ENCODE measurements around the gene GPR45.
A peak's percentile ranks its signal among the peaks of the same experiment; 100 is the strongest.
"Not testable (repeated sequence)": the region's sequence is repeated elsewhere in the genome, so short reads cannot be mapped to it uniquely, and the experiment has no call there.

Gene GPR45, protein sequence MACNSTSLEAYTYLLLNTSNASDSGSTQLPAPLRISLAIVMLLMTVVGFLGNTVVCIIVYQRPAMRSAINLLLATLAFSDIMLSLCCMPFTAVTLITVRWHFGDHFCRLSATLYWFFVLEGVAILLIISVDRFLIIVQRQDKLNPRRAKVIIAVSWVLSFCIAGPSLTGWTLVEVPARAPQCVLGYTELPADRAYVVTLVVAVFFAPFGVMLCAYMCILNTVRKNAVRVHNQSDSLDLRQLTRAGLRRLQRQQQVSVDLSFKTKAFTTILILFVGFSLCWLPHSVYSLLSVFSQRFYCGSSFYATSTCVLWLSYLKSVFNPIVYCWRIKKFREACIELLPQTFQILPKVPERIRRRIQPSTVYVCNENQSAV

DNA sequence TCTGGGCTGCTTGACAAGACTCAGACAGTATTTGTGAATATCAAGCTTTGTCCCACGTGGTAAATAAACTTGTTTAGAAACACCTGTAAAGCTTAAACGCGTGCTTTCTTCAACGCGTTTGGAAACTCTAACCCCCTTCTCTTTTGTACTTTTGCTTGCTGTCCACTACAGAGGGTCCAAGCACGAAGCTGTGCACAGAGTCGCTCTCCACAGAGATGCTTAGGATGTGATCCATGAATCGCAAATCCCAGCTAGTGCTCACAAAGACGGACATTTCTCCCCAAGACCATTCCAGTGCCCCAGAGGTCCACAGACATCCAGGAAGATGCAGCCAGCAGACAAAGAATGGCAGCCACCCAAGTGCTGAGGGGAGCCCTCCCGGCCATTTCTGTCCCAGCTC lies at the start of gene GPR45:
GPR45 (plus strand) TSS at position 301 of the 400 bp plus-strand sequence. CDS start 116 bp downstream, outside the sequence.
- no peak for DNase-seq

DNA sequence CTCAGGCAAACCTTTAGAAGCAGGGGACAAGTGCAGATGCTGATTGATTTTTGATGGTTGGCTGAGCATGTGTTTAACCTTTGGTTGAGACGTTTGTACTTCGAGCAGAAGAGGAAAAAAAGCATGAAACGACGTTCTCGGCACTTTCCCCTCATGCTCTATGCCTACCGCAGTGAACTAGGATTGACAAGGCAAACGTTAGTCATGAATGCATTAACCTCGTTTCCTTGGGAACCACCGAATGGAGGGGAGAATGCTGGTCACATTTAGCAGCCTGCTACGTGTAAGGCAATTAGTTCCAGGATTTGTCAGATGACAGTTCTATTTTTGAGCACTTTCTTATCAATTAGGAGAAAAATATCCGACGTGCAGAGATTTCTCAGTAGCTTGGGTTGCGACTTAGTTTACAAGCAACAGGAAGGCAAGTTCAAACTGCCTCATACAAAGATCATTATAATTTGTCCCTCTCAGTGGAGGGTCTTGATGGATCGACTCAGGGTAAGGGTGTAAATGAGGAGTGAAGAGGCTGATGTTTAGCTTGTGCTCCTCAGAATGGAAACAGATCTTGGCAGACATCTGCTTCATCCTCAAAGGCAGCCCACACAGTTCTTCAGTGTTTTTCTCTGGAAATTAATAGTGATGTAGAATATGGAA lies 47.4 kb upstream of the GPR45 start:
- peak in 3 of 56 donors; percentile 2 to 38 (median 13) for DNase-seq

DNA sequence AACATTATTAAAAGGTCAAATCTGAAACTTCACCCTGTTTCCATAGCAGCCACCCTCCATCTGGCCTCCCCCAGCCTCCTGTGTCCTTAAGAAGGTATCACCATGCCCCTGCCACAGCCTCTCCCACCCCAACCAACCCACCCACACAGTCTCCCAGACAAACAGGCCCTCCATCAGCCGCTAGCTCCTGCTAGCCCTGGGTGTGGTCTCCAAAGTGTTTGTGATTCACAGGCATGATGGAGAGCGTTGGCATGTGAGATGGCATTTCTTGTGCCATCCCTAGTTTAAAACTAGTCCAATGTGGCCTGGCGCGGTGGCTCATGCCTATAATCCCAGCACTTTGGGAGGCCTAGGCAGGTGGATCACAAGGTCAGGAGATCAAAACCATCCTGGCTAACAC lies 44.9 kb upstream of the GPR45 start:
- DNase-seq = no peak

DNA sequence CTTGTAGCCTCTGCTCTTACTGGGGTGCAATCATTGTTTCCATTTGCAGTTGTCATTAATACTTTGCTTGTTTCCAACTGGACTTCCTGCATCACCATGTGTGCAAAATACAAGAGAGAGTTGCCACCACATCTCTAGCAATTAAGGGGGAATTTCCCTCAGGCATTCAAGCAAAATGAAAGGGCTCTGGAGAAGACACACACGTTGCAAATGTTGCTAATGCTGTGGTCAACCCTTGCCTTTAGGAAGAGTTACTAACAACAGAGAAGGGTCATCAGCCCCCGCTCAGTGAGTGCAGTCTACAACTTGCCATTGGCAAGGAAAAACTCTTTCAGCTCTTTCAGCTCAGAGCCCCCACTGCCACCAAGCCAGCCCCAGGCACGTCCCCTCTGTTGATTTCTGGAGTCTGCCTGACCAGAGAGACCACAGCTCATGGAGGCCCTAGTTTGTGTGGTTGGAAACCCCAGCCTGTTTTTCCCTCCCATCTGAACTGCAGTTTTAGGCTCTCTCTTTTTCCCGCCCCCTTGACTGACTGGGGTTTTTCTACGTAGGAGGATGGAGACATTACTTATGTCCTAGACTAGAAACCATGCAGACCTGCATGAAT lies 25.9 kb upstream of the GPR45 start:
- DNase-seq = no peak

DNA sequence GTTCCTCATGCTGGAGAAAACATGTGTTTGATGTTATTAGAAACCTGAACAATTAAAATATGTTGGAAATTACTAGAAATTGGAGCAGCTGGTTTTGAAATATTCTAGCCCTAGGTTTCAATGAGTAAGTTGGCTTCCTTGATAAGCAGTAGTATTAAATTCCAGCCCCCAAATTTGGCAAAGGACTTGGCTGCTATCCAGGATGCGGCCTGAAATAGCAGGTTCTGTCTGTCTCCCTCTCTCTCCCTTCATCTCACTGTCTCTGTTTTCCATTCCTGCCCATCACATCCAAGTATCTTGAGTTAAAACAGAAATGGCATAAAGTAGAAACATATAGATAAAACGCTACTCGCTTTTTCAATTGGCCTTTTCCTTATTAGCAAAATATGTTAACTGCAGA lies 20.9 kb upstream of the GPR45 start:
- DNase-seq = peak in 3 of 56 donors; percentile 5 to 18 (median 12)

DNA sequence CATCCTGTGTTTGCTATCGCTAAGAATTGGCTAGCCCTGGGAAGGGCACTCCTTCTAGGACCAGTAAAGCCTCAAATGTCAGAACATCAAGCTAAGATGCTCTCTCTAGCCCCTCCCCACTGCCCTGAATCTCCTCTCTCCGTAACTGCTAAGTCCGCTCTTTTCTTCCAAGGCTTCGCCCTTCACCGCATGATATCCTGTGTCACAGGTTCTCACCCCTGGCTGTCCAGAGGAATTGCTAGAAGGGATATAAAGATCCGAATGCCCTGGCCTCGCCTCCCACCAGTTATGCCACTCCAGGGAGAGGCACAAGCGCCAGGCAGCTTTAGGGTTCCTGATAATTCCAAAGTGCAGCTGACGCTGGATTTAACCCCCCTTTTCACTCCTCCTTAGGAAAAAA lies 17.1 kb upstream of the GPR45 start:
- DNase-seq = no peak

DNA sequence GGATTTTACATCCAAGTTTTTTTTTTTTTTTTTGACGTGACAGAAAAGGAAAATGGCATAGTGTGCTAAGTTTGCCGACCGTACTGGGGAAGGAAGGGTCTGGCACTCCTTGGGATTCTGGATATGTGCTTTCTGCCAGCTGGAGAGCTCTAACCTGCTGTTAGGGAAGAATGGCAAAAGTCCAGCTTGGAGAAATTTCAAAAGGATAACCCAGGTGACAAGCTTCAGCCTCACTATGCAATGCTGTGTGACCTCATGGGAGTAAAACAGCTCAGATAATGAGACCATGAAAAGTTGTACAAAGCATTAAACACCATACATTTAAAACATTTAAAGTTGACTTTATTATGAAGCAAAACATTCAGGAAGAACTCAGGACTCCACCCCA lies 10.3 kb upstream of the GPR45 start:
- DNase-seq = no peak

DNA sequence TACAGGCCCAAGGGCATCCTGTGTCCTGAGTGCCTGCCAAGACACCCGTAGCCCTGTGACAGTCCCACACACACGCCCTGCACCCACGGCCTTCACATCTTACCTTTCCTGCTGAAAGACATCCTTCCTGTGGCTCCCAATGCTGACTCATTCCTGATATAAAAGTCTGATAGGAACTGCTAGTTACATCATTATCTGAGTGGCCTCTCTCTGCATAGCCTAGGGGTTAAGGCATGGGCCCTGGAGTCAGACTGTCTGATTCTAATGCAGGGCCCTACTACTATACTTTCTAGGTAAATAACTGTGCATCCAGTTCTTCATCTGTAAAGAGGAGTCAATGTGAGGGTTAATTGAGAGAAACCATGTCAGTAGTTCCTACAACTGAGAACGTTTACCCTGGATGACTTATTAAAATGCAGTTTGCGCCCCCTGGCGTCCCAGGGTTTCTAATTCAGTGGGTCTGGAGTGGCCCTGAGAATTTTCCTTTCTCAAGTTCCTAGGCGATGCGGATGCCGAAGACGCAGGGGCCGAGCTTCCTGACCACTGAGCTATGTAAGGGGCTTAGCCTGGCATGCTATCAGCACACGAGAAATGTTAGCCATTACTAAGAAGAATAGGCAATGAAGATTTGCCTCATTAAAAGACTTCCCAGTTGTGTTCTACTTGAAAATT lies 6.0 kb upstream of the GPR45 start:
- peak in 48 of 56 donors; percentile 8 to 88 (median 31) for DNase-seq

DNA sequence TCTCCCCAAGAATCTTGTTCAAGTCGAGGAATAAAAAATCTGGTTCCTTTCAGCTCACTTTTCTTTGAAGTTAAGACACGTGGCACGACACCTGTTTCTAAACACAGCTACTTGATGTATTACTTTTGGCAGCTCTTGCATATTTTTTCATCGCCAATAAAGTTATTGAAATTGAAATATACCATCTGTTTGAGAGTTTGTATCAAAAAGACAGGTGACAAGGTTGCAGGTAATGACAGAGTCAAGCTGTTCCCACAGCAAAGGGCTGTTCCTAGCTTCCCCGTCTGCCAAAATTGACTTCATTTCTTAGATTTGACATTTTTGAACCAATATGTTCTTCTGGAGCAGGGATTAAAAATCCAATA lies 5.5 kb upstream of the GPR45 start:
- DNase-seq = no peak

DNA sequence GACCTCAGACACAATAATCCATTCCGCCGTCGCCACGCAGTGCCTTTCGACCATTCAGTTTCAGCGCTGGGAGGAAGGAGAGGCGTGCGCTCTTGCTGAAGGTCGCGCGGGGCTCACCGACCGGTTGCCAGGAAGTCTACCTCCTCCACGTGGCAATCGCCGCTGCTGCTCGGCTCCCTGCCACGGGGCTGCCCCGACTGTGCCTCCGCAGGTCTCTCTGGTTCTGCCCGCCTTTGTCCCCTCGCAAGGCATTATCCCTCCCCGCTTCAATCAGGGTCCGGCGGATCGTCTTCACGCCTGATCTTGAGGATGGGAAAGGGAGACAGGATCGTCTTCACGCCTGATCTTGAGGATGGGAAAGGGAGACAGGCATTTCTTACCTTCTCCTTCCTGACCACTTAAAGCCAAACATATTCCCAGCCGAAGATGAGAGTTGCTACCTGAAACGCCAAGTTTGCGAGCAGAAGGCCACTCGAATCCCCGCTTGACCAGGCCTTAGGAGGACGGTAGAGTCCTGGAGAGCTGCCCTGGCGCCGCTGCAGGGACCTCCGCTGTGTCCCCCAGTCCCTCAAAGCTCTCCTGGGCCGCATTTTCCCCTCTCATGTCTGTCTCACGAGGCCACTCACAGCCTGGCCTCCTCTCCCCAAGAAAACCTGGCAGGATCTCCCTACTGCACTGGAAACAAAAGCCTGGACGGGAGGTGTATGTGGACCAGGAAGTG lies 4.3 kb upstream of the GPR45 start:
- no peak for DNase-seq

DNA sequence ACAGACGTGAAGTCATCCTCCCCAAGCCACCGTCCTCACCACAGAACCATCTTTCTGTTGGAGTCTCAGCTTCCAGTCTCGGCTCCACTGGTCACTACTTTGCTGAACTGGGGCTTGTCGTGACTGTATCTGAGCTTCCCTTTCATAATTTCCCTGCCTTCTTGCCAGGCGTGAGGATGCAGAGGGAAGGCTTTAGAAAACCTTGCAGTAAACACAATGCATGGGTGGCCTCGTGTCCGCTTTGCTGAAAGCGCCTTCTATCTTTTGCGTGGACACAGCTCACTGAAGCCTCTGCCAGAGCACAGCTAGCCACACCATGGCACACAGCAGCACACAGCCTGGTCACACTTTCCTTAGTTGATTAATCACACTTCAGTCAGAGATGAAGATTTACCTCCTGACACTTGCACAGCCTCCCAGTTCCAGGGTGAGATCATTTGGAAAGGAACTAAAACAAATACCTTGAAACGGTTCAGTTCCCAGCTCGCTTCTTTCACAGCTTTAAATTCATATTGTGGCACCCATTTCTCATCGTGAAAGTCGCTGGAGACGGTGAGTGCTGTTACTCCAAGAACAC lies 2.8 kb upstream of the GPR45 start:
- DNase-seq = no peak

DNA sequence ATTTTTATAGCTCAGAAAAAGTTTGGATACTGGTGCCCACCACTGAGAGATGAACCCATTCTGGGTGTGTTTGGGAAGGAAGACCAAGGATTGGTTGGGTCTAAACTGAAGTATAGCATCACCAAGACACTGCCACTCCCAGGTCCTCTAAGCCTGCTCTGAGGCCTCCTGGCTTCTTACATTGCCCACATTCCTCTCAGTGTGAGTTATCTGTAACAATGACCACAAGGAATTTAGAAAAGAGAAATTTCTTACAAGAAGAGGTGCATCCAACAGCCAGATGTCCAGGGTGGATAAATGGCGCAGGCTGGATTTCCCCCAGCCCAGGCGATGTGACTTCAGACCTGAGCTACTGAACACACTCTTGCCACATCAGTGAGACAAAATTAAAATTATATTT lies 1.6 kb upstream of the GPR45 start:
- no peak for DNase-seq

DNA sequence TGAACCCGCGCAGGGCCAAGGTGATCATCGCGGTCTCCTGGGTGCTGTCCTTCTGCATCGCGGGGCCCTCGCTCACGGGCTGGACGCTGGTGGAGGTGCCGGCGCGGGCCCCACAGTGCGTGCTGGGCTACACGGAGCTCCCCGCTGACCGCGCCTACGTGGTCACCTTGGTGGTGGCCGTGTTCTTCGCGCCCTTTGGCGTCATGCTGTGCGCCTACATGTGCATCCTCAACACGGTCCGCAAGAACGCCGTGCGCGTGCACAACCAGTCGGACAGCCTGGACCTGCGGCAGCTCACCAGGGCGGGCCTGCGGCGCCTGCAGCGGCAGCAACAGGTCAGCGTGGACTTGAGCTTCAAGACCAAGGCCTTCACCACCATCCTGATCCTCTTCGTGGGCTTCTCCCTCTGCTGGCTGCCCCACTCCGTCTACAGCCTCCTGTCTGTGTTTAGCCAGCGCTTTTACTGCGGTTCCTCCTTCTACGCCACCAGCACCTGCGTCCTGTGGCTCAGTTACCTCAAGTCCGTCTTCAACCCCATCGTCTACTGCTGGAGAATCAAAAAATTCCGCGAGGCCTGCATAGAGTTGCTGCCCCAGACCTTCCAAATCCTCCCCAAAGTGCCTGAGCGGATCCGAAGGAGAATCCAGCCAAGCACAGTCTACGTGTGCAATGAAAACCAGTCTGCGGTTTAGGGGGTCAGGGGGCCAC lies 897 bp downstream of the GPR45 start:
- DNase-seq = no peak

DNA sequence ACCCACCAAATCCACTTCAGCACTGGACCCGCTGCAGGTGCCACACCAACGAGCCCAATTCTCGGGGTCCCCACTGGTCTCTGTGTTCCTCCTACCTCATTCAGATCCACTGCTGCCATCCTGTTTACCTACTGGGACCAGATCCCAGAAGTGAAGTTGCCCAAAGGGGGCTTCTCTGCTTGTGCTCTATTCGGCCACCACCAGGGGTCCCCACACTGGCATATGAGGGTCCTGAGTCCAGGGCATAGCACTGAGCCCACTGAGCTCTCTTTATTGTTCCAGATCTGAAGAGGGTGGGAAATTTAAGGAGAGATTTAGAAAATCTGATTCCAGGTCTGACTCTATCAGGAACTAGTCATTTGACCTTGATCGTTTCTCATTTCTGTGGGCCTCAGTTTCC lies 2.4 kb downstream of the GPR45 start:
- no peak for DNase-seq

DNA sequence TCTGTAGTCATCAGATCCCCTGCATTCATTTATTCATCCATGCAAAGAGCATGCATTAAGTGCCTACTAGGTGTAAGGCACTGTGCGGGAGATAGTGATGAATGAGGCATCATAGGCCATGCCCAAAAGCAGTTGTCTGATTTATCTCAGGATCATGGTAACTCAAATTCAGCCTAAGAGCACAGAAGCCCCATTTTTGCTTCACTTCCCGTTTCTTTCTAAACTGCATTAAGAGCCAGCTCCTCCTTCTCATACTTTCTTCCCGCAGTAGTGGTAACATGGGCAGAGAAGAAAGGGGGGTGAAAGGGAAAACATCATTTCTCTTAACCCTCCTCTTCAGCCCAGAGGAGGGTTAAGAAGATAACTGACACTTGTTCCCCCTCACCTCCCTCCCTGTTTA lies 2.9 kb downstream of the GPR45 start:
- no peak for DNase-seq

DNA sequence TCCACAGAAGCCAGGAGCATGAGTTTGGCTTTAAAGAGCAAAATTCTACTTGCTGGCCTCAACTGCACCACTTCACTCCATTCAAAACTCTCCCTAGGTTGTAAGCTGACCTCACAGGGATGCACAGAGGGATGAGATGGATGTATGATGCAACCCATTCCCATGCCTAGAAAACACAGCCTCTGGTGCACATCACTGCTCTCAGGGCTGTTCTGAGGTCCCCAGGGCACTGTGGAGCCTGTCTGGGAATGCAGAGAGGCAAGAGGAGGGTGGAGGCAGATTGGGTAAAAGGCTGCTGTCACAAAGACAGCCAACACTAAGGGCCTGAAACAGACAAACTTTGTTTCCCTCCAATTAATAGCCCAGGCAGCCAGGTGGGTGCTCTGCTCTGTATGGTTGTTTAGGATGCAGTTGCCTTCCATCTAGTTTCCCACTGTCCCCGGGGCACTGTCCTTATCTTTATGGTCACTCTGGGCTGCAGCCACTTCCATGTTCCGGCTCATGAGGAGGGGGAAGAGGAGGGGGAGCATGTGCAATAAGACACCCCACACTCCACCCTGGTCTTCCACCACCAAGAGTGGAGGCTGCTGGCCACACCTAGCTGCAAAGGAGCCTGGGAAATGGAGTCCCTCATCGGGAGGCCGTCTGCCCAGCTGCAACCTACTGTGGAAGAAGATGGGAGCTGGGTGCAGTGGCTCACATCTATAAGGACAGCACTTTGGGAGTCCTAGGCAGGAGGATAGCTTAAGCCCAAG lies 7.0 kb downstream of the GPR45 start:
- DNase-seq = no peak

DNA sequence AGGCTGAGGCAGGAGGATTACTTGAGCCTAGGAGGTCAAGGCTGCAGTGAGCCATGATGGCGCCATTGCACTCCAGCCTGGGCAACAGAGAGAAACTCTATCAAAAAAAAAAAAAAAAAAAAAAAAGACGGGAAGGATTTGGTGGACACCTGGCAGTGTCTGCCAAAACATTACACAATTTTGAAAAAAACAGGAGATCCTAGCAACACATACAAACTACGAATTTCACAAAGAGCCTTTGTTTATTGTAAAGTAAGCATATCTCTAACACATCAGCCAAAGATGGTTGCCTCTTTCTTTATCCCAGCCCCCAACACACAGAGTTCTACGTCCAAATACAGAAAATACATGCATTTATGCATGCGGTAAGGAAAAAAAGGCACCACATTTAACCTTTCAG lies 7.6 kb downstream of the GPR45 start:
- DNase-seq = no peak

DNA sequence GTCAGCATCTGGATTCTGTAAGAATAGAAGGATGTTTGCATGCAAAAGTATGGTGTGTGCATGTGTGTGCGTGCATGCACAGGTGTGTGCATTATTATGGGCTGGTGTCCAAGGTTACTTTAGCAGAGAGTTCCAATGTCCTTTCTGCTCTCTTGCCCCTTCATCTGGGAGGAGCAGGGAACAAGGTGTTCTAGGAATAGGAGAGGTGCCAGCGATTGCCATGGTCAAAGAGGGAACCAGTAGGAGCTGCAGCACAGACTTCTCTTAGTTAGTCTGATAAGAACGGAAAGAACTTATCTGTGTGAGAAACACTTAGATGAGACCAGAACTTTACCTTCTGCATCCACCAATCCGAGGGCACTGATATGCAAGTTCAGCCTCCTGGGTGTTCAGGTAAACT lies 8.3 kb downstream of the GPR45 start:
- DNase-seq = no peak

DNA sequence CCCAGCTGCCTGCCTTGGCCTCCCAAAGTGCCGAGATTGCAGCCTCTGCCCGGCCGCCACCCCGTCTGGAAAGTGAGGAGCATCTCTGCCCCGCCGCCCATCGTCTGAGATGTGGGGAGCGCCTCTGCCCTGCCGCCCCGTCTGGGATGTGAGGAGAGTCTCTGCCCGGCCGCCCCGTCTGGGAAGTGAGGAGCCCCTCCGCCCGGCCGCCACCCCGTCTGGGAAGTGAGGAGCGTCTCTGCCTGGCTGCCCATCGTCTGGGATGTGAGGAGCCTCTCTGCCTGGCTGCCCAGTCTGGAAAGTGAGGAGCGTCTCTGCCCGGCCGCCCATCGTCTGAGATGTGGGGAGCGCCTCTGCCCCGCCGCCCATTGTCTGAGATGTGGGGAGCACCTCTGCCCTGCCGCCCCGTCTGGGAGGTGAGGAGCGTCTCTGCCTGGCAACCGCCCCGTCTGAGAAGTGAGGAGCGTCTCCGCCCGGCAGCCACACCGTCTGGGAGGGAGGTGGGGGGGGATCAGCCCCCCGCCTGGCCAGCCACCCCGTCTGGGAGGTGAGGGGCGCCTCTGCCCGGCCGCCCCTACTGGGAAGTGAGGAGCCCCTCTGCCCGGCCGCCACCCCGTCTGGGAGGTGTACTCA lies 9.6 kb downstream of the GPR45 start:
- not testable (repeated sequence) for DNase-seq
